GM18508 (cell line): ENCODE data around the gene SPSB2.

Source experiments
- ATAC-seq: cut with Tn5 transposase; IDR thresholded peaks from one replicate; pipeline ENCODE4 v1.9.1; 2021; ENCODE audit warnings: moderate number of reproducible peaks; ENCODE audit not compliant: insufficient read depth, unreplicated experiment

SPSB2 gene

GRCh38 chr12:6853626-6854025 lies 19.5 kb downstream of the SPSB2 start:
- ATAC-seq, result no peak

DNA sequence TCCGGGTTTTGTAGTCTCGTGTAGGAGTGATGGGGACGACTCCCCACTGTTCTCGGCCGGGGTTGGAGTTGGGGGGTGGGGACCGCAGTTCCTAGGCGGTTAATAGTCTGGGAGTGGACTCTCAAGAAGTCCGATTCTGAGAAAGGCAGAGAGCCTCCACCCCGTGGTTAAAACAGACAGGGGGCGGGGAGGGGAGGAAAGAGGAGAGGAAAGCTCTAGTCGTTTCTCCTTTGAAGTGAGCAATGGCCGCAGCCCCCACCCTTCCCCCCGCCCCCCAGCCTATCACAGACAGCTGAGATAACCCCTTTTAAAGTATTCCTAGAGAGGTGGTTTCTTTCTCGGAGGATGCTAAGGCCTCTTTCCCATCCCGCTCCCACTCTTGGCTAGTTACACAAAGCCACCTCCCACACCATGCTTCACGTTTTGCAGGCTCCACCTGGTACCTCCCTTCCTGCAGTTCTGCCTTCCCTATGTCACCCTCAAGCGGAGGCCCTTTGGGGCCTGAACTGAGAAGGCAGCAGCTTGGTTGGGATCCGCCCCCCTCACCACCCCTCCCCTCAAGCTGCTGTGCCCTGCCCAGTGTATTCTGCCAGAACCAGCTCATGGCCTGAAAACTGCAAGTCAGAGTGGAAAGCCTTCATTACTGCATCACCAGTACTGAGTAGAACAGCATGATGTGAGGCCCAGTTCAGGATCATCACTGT lies 20.3 kb downstream of the SPSB2 start:
- no peak for ATAC-seq

- ATAC-seq, result peak; percentile 59
These were observed 21.0 kb downstream of the SPSB2 start, which contains the start of gene USP5 for GRCh38 chr12:6851921-6852650. USP5 (plus strand) TSS chr12:6852150; CDS start chr12:6852180, 30 bp downstream.

DNA sequence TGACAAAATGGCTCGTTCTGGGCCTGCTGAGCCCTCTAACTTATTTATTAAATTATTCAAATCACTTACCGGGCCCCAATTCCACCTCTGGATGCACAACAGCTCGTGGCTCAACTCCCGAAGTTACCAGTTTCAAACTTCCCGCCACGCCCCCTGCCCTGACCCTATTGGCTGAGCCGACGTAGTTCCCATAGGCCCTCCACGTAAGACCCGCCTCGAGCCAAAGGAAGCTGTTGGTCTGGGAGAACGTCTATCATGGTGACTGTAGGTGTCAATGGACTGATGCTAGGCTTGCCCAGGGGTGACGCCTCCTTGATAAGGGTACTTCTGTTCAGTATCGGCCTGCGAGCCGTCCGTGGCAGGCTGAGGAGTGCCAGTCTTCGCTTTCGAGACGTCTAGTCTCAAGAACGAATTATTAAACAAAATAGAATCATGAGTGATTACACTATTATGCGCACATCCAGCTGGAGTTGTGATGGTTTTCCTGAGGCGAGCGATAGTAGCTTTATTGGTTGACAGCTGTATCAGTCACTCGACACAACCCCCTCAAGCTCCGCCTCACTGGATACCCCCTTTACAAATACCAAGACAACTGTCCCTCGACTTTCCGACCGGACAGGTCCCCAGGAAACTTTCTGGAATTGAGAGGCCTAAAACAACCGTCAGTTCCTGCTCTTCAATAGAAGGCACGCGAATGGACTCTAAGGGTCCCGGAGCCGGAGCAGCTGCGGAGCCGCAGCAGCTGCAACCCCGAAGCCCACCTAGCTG lies 21.8 kb downstream of the SPSB2 start, which contains the start of gene CDCA3:
Gene CDCA3, minus strand, starts transcription at position 134 of the 768 bp plus-strand sequence. CDS start 334 bp downstream, outside the sequence.
- peak; percentile 36 for ATAC-seq

GRCh38 chr12:6850796-6851152 lies 22.3 kb downstream of the SPSB2 start:
- ATAC-seq, result no peak

DNA sequence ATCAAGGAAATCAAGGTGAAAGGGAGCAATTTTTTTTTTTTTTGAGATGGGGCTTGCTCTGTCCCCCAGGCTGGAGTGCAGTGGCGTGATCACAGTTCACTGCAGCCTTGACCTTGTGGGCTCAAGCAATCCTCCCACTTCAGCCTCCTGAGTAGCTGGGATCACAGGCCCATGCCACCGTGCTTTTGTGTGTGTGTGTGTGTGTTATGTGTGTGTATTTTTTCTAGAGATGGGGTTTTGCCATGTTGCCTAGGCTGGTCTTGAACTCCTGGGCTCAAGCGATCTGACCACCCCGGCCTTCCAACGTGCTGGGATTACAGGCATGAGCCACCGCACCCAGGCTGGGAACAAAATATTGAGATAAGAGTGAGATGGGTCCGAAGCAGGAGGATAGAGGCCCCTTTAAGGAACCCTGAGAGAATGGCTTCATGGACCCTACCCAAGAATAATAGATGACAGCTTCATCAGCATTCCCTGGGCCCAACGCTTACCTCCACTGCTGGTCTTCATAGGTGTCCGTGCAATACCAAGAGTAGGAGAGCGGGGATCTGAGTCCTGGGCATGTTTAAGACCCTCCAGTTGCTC lies 23.0 kb downstream of the SPSB2 start:
- ATAC-seq, result no peak

DNA sequence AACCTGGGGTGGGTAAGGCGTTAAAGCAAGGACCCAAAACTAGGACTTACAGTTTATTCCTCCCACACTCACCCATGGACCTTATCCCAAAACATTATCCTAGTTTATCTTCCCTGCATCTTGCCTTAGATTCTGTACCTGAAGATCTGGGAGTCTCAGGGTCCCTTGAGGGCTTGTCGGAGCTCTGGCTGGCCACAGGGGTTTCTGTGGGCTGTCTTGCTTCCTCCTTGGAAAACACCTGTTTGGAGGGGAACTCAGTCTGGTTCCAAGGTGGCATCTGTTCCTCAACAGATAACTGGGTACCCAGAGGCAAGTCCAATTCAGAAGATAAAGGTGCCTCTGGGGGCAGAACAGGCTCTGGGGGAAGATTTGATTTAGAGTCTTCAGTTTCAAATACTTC lies 23.7 kb downstream of the SPSB2 start:
- no peak for ATAC-seq

DNA sequence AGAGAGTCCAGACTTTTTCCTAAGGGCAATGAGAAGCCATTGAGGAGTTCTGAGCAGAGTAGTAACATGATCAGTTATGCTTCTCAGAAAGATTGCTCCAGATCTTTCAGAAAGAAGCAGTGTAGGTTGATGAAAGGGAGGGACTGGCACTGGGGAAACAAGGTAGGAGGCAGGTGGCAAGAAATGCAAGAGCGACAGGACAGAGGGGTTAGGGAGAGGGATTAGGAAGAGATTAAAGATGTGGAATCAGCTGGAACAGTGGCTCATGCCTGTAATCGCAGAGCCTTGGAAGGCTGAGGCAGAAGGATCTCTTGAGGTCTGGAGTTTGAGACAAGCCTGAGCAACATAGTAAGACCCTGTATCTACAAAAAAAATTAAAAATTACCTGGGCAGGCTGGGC lies 25.4 kb downstream of the SPSB2 start:
- no peak for ATAC-seq

DNA sequence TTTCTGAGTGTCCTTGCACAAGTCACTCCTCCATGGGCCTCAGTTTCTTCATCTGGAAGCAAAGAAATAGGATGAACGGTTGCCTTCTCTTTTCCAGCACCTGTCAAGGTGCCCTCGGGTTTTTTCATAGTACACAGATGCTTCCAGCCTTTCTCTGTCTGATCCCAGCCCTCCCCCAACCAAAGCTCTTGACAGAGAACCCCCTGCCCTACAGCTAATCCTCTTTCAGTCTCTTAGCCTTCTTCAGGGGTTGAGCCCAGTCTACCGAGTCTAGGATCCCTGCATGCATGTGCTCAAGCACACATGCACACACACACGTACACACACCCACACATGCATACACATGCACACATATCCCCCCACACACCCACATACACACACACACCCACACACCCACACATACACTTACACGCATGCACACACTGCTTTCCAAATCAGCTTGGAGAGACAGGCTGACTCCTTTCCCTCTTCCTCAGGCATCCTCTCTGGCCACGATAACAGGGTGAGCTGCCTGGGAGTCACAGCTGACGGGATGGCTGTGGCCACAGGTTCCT lies 26.7 kb downstream of the SPSB2 start:
- no peak for ATAC-seq

DNA sequence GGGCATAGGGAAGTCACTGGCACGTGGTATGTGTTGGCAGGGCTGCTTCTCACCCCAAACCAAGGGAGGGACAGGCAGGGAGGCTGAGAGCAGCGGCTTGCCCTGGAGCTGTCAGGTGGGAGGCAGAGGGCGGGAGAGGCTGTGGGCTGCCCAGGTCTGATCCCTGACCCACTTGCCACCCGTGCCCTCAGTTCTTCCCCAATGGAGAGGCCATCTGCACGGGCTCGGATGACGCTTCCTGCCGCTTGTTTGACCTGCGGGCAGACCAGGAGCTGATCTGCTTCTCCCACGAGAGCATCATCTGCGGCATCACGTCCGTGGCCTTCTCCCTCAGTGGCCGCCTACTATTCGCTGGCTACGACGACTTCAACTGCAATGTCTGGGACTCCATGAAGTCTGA lies 27.7 kb downstream of the SPSB2 start:
- no peak for ATAC-seq

DNA sequence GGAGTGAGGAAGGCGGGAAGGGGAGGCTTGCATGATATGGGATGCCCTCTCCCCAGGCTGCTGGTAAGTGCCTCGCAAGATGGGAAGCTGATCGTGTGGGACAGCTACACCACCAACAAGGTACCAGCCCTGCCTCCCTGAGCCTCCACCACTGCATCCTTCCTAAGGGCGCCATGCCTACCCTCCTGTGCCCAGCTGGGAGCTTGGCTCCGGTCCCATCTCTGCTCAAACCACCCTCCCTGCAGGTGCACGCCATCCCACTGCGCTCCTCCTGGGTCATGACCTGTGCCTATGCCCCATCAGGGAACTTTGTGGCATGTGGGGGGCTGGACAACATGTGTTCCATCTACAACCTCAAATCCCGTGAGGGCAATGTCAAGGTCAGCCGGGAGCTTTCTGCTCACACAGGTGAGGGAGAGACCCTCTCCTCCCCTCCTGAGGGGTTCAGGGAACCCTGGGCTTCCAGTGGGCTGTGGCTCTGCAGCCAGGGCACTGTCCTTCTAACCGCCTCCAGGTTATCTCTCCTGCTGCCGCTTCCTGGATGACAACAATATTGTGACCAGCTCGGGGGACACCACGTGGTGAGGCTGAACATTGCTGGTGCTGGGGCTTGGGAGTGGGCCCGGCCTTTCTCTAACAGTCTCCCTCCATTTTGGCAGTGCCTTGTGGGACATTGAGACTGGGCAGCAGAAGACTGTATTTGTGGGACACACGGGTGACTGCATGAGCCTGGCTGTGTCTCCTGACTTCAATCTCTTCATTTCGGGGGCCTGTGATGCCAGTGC lies 29.8 kb downstream of the SPSB2 start:
- no peak for ATAC-seq

DNA sequence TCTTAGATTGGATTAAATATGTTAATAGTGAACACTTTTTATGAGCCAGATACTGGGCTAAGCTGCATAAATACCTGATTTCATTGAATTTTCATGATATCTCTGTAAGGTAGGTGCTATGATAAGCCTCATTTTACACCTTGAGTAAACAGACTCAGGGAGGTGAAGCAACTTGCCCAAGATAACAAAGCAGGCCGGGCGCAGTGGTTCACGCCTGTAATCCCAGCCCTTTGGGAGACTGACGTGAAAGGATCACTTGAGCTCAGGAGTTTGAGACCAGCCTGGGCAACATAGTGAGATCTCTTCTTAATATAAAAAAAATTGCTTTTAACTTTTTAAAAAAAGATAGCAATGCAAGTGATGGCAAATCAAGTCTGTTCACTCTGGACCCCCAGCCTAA lies 31.0 kb downstream of the SPSB2 start:
- no peak for ATAC-seq

GRCh38 chr12:6840761-6841515 lies 32.2 kb downstream of the SPSB2 start, which contains the start of gene GNB3:
GNB3 (plus strand) TSS chr12:6840925; CDS start chr12:6841288, 363 bp downstream.
- ATAC-seq, result no peak

GRCh38 chr12:6840330-6840729 lies 32.8 kb downstream of the SPSB2 start:
- no peak for ATAC-seq

GRCh38 chr12:6839482-6840201 lies 33.5 kb downstream of the SPSB2 start:
- no peak for ATAC-seq

DNA sequence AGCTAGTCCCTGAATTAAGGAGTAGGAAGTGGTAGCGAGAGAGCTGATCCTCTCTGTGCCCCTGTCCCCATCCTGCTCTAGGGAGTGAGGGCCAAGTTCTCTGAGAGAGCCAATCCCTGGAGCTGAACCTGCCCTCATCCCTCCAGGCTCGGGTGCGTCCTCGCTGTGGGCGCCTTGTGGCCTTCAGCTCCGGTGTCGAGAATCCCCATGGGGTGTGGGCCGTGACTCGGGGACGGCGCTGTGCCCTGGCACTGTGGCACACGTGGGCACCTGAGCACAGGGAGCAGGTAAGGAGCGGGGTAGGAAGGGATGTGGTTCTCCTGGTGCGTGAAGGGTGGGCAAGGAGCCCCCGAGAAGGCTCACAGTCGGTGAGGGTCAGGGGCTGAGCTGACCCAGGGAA lies 34.2 kb downstream of the SPSB2 start:
- ATAC-seq, result no peak

GRCh38 chr12:6837370-6838060 lies 35.6 kb downstream of the SPSB2 start:
- no peak for ATAC-seq

GRCh38 chr12:6836851-6837250 lies 36.3 kb downstream of the SPSB2 start:
- no peak for ATAC-seq
